Measurements from ENCODE around the gene OR51B2. TPM values are rescaled to one million over a fixed set of nuclear protein-coding genes. Genes with fewer than 3 reads are reported as not detected.

The OR51B2 gene
- total and polyA plus RNA-seq, 10 of the 15 experiments (the other 5 are each of a cell fraction or from before 2014, with no cell fraction given), result 0.29 TPM; not detected in 9

DNA sequence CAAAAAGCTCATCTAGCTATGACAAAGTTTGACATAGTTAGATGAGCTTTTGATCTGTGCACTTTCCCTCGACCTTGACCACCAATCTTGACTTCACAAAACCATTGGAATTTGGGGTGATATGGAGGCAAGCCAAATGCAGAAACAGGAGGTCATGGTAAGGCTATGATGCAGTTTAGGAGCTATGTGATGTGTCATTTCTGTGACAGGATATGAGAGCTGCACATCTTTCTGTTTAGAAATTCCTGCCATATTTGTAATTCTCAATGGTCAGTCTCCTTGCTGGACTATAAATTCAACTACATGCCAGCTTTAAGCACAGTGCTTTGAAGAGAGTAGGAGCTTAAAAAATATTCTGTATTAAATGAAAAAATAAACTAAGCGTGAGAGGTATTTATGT is 40.1 kb upstream of the OR51B2 start:
- no peak for ATAC-seq
- intact Hi-C loops (cut with micrococcal nuclease; ENCODE audit: unreplicated experiment), result no loop called here
- no peak overlapping the region for H3K9ac ChIP-seq (ENCODE audit: control insufficient read depth, insufficient read depth, low read length)
- no peaks in the 10 kb centered on the region for H3K9me3 ChIP-seq (replicated peaks; ENCODE audit: control insufficient read depth, insufficient read depth, low read length)
- no peak overlapping the region for H3K4me3 ChIP-seq
- SMC1A ChIA-PET (ENCODE audit: uncharacterized antibody, unreplicated experiment), result no interaction called here
- H3K36me3 ChIP-seq (ENCODE audit: control insufficient read depth in 2 of 2, insufficient read depth in 2 of 2, low read length in 1 of 2), result no peaks in the 10 kb centered on the region
- POLR2A ChIA-PET, result no interaction called here
- no peaks in the 10 kb centered on the region for H3K79me2 ChIP-seq (ENCODE audit: control insufficient read depth, insufficient read depth, low read length)
- no peak for DNase-seq (ENCODE audit: low read depth, low spot score)
- no peak overlapping the region for H2AFZ ChIP-seq (ENCODE audit: control insufficient read depth, low read depth, low read length)
- WGBS (ENCODE audit: insufficient coverage, insufficient replicate concordance, low lambda C conversion rate, missing lambda C conversion rate), result 41% methylated on average over 2 of the region's 2 CpGs
- no peaks in the 10 kb centered on the region for H4K20me1 ChIP-seq (ENCODE audit: control insufficient read depth, insufficient read depth)
- H3K27me3 ChIP-seq (replicated peaks in 1 of 2; ENCODE audit: control insufficient read depth in 2 of 2, insufficient read depth in 2 of 2, low read length in 1 of 2), result no peaks in the 10 kb centered on the region
- no TSS peak for BruUV-seq (replicated peaks)
- H3K27ac ChIP-seq (ENCODE audit: control insufficient read depth, insufficient read depth), result no peak overlapping the region
- no peak overlapping the region for H3K4me2 ChIP-seq (ENCODE audit: control insufficient read depth, insufficient read depth)
- CTCF ChIA-PET, result interaction anchor here (1.1 kb wide), 1 partner anchor 20 kb away, joined by 3 read pairs; no protein-coding TSS in a partner anchor
- H3K4me1 ChIP-seq (ENCODE audit: control insufficient read depth, insufficient read depth, low read length), result no peaks in the 10 kb centered on the region
- RAD21 ChIA-PET (ENCODE audit: unreplicated experiment), result interaction anchor here (1.0 kb wide), 1 partner anchor 720 kb away, joined by 3 read pairs; no protein-coding TSS in a partner anchor
- FAIRE-seq, result no peak
- in situ Hi-C loops (cut with MboI), result no loop called here
- TF ChIP-seq PAX5 (IDR thresholded peaks at IDR 0.05; ENCODE audit: borderline replicate concordance, low read depth, low read length) (no peak), SIX5 (IDR thresholded peaks at IDR 0.05; ENCODE audit: low read depth, low read length, severe bottlenecking) (no peak), MXI1 (IDR thresholded peaks at IDR 0.05; ENCODE audit: low read depth, low read length) (no peak), ZNF207 (IDR thresholded peaks at IDR 0.05; ENCODE audit: borderline replicate concordance) (no peak), KLF5 (IDR thresholded peaks at IDR 0.05; ENCODE audit: partially characterized antibody) (no peak), ZSCAN29 (IDR thresholded peaks at IDR 0.05) (no peak), KAT2A (conservative IDR thresholded peaks at IDR 0.05; ENCODE audit: control insufficient read depth, low read depth, low read length) (no peak), STAT1 (conservative IDR thresholded peaks at IDR 0.05) (no peak), NRF1 (conservative IDR thresholded peaks at IDR 0.05; ENCODE audit: low read depth, low read length) (no peak)
- TF ChIP-seq, protein P1, sequence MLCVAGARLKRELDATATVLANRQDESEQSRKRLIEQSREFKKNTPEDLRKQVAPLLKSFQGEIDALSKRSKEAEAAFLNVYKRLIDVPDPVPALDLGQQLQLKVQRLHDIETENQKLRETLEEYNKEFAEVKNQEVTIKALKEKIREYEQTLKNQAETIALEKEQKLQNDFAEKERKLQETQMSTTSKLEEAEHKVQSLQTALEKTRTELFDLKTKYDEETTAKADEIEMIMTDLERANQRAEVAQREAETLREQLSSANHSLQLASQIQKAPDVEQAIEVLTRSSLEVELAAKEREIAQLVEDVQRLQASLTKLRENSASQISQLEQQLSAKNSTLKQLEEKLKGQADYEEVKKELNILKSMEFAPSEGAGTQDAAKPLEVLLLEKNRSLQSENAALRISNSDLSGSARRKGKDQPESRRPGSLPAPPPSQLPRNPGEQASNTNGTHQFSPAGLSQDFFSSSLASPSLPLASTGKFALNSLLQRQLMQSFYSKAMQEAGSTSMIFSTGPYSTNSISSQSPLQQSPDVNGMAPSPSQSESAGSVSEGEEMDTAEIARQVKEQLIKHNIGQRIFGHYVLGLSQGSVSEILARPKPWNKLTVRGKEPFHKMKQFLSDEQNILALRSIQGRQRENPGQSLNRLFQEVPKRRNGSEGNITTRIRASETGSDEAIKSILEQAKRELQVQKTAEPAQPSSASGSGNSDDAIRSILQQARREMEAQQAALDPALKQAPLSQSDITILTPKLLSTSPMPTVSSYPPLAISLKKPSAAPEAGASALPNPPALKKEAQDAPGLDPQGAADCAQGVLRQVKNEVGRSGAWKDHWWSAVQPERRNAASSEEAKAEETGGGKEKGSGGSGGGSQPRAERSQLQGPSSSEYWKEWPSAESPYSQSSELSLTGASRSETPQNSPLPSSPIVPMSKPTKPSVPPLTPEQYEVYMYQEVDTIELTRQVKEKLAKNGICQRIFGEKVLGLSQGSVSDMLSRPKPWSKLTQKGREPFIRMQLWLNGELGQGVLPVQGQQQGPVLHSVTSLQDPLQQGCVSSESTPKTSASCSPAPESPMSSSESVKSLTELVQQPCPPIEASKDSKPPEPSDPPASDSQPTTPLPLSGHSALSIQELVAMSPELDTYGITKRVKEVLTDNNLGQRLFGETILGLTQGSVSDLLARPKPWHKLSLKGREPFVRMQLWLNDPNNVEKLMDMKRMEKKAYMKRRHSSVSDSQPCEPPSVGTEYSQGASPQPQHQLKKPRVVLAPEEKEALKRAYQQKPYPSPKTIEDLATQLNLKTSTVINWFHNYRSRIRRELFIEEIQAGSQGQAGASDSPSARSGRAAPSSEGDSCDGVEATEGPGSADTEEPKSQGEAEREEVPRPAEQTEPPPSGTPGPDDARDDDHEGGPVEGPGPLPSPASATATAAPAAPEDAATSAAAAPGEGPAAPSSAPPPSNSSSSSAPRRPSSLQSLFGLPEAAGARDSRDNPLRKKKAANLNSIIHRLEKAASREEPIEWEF (IDR thresholded peaks at IDR 0.05; ENCODE audit: insufficient replicate concordance, low read depth, low read length), result no peak
- TF ChIP-seq, protein P2, sequence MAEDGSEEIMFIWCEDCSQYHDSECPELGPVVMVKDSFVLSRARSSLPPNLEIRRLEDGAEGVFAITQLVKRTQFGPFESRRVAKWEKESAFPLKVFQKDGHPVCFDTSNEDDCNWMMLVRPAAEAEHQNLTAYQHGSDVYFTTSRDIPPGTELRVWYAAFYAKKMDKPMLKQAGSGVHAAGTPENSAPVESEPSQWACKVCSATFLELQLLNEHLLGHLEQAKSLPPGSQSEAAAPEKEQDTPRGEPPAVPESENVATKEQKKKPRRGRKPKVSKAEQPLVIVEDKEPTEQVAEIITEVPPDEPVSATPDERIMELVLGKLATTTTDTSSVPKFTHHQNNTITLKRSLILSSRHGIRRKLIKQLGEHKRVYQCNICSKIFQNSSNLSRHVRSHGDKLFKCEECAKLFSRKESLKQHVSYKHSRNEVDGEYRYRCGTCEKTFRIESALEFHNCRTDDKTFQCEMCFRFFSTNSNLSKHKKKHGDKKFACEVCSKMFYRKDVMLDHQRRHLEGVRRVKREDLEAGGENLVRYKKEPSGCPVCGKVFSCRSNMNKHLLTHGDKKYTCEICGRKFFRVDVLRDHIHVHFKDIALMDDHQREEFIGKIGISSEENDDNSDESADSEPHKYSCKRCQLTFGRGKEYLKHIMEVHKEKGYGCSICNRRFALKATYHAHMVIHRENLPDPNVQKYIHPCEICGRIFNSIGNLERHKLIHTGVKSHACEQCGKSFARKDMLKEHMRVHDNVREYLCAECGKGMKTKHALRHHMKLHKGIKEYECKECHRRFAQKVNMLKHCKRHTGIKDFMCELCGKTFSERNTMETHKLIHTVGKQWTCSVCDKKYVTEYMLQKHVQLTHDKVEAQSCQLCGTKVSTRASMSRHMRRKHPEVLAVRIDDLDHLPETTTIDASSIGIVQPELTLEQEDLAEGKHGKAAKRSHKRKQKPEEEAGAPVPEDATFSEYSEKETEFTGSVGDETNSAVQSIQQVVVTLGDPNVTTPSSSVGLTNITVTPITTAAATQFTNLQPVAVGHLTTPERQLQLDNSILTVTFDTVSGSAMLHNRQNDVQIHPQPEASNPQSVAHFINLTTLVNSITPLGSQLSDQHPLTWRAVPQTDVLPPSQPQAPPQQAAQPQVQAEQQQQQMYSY (CRISPR knock-in tag; IDR thresholded peaks at IDR 0.05), result no peak
- TF ChIP-seq, protein P3, sequence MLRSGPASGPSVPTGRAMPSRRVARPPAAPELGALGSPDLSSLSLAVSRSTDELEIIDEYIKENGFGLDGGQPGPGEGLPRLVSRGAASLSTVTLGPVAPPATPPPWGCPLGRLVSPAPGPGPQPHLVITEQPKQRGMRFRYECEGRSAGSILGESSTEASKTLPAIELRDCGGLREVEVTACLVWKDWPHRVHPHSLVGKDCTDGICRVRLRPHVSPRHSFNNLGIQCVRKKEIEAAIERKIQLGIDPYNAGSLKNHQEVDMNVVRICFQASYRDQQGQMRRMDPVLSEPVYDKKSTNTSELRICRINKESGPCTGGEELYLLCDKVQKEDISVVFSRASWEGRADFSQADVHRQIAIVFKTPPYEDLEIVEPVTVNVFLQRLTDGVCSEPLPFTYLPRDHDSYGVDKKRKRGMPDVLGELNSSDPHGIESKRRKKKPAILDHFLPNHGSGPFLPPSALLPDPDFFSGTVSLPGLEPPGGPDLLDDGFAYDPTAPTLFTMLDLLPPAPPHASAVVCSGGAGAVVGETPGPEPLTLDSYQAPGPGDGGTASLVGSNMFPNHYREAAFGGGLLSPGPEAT (IDR thresholded peaks at IDR 0.05; ENCODE audit: low read depth), result no peak
- TF ChIP-seq, protein P4, sequence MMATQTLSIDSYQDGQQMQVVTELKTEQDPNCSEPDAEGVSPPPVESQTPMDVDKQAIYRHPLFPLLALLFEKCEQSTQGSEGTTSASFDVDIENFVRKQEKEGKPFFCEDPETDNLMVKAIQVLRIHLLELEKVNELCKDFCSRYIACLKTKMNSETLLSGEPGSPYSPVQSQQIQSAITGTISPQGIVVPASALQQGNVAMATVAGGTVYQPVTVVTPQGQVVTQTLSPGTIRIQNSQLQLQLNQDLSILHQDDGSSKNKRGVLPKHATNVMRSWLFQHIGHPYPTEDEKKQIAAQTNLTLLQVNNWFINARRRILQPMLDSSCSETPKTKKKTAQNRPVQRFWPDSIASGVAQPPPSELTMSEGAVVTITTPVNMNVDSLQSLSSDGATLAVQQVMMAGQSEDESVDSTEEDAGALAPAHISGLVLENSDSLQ (IDR thresholded peaks at IDR 0.05), result no peak

Data from GM12878 (cell line).